MCF 10A (cell line): ENCODE measurements around the gene CAP1. TPM values are rescaled to one million over a fixed set of nuclear protein-coding genes. Genes with fewer than 3 reads are reported as not detected.

ENCODE experiments used
- BruUV-seq: library from RNA; stranded (reverse); fragments of 400-500 nt; replicated peaks from 2 replicates; lab custom pipeline; 2021; lab: Mats Ljungman, UMichigan
- CTCF ChIA-PET: fragments of 300-600 bp; sonication (Branson Sonifier 250); formaldehyde crosslinking; extraction: SDS; loops from one replicate; lab custom pipeline; 2021; ENCODE audit warnings: antibody characterized with exemption, inconsistent platforms; lab: Yijun Ruan, JAX
- POLR2A ChIA-PET: fragments of 300-600, 350-650 bp; sonication (Branson Sonifier 250); formaldehyde crosslinking; extraction: SDS; loops from one replicate; lab custom pipeline; 2020; ENCODE audit warnings: antibody characterized with exemption, inconsistent platforms; lab: Yijun Ruan, JAX
- DNase-seq: peaks from one replicate; pipeline ENCODE4 v3.0.0-alpha.2; 2018; ENCODE audit not compliant: unreplicated experiment
- H3K27ac Mint-ChIP-seq: one replicate; pipeline ENCODE4 v1.8.0; 2022; ENCODE audit warnings: mild to moderate bottlenecking, low read depth, mixed read lengths; ENCODE audit not compliant: unreplicated experiment
- H3K27me3 Mint-ChIP-seq: one replicate; pipeline ENCODE4 v1.8.0; 2022; ENCODE audit warnings: mixed read lengths; ENCODE audit not compliant: insufficient read depth, unreplicated experiment
- H3K36me3 Mint-ChIP-seq: one replicate; pipeline ENCODE4 v1.8.0; 2022; ENCODE audit warnings: mild to moderate bottlenecking, moderate library complexity, mixed read lengths; ENCODE audit not compliant: insufficient read depth, unreplicated experiment
- H3K4me1 Mint-ChIP-seq: one replicate; pipeline ENCODE4 v1.8.0; 2022; ENCODE audit warnings: mixed read lengths; ENCODE audit not compliant: insufficient read depth, unreplicated experiment
- H3K4me3 Mint-ChIP-seq: one replicate; pipeline ENCODE4 v1.8.0; 2022; ENCODE audit warnings: mild to moderate bottlenecking, moderate library complexity, mixed read lengths; ENCODE audit not compliant: unreplicated experiment
- H3K9me3 Mint-ChIP-seq: one replicate; pipeline ENCODE4 v1.8.0; 2022; ENCODE audit warnings: mixed read lengths; ENCODE audit not compliant: unreplicated experiment
- intact Hi-C: fragments of 100-400 bp; cut with micrococcal nuclease; formaldehyde crosslinking; loops from 2 replicates; pipeline ENCODE4 v1.14.1; 2022
- total RNA-seq: library from RNA; stranded (reverse); gene quantifications from 2 replicates; pipeline ENCODE4 v1.2.3, GENCODE V29; 2022
- TF ChIP-seq, protein P1 (sequence below): fragments of 200-600 bp; IDR thresholded peaks from one replicate; pipeline ENCODE4 v1.8.0; 2022; ENCODE audit warnings: antibody characterized with exemption, mild to moderate bottlenecking; ENCODE audit not compliant: unreplicated experiment

Gene CAP1
- total RNA-seq, 1 experiment from 2014 or later, result 297 TPM

DNA sequence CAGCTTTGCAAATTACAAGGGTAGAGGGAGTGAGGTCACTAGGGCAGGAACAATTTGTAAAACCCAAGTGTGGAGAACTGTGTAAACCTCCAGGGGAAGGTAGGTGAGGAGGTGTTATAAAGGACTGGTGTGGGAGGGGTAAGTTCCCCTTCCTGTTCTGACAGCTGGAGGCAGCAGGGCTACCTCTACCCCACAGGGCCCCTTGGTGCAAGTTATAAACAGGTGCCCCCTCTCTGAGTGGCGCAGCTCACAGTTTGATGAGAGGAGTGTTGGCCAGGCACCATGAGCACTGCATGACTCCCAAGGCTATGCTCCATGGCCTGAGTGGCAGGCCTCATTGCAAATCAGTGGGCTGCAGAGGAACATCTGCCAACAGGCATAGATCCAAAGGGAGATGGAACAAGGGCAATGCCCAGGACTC lies 44.5 kb upstream of the CAP1 start:
- POLR2A ChIA-PET, result interaction anchor here (0.6 kb wide), 1 partner anchor 33 kb away, joined by 4 read pairs; no protein-coding TSS in a partner anchor
- Mint-ChIP-seq H3K36me3 (no peaks in the 10 kb centered on the region), H3K27me3 (no peaks in the 10 kb centered on the region), H3K9me3 (no peaks in the 10 kb centered on the region), H3K4me1 (no peaks in the 10 kb centered on the region), H3K27ac (no peak overlapping the region), H3K4me3 (no peak overlapping the region)
- TF ChIP-seq, protein P1, sequence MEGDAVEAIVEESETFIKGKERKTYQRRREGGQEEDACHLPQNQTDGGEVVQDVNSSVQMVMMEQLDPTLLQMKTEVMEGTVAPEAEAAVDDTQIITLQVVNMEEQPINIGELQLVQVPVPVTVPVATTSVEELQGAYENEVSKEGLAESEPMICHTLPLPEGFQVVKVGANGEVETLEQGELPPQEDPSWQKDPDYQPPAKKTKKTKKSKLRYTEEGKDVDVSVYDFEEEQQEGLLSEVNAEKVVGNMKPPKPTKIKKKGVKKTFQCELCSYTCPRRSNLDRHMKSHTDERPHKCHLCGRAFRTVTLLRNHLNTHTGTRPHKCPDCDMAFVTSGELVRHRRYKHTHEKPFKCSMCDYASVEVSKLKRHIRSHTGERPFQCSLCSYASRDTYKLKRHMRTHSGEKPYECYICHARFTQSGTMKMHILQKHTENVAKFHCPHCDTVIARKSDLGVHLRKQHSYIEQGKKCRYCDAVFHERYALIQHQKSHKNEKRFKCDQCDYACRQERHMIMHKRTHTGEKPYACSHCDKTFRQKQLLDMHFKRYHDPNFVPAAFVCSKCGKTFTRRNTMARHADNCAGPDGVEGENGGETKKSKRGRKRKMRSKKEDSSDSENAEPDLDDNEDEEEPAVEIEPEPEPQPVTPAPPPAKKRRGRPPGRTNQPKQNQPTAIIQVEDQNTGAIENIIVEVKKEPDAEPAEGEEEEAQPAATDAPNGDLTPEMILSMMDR, result no peak
- intact Hi-C loops, result no loop called here
- no TSS peak for BruUV-seq
- DNase-seq, result no peak
- CTCF ChIA-PET, result no interaction called here

DNA sequence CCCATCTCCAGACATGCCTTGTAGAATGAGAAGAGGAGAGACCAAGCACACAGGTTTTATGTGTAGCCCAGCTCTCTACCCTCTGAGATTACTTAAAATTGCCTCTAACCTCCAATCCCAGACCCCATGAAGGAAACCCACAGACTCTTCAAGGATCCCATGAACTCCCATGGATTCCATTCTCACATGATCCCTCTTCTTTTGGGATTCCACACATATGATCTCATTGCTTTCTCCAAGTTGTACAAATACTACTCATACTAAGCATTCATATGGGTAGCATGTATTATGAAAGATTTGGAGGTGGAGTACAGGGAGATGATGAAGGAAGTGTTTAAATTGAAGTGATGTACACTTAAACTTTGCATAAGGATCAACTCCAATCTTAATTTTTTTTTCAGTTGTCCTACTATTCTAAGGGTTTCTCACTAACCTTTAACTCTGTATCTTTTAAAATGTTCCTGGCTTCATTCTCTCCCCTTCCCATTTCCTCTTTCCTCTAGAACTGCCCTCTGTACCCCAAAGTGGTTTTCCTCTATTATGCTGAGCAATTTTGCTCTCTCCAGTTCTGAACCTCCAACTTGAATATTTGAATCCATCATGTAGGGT lies 44.0 kb upstream of the CAP1 start:
- H3K27me3 Mint-ChIP-seq, result no peaks in the 10 kb centered on the region
- intact Hi-C loops, result no loop called here
- no peak overlapping the region for H3K27ac Mint-ChIP-seq
- no peaks in the 10 kb centered on the region for H3K4me1 Mint-ChIP-seq
- POLR2A ChIA-PET, result interaction anchor here (0.6 kb wide), 1 partner anchor 32 kb away, joined by 4 read pairs; no protein-coding TSS in a partner anchor
- no peaks in the 10 kb centered on the region for H3K36me3 Mint-ChIP-seq
- no peak for DNase-seq
- no TSS peak for BruUV-seq
- H3K4me3 Mint-ChIP-seq, result no peak overlapping the region
- TF ChIP-seq, protein P1, result no peak
- H3K9me3 Mint-ChIP-seq, result no peaks in the 10 kb centered on the region
- CTCF ChIA-PET, result interaction anchor here (0.7 kb wide), 1 partner anchor 77 kb away, joined by 4 read pairs; no protein-coding TSS in a partner anchor

DNA sequence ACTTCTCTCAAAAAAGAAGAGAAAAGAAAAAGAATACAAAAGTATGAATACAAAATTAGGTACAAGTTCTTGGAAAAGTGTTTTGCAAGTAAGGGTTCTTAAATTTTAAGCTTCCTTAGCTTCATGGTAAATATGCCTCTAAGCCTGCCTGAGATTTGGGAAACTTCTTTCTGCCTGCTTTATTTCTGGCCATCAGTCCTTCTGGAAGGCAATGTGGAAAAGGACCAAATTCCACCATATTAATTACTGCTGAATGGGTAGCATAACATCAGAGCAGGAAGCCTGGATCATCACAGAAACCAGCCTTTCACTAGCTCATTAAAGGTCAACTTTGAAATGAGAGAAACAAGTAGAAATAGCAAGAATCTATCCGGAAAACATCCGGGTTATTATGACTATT lies 39.1 kb upstream of the CAP1 start:
- POLR2A ChIA-PET, result interaction anchor here (0.7 kb wide), 1 partner anchor 172 kb away, joined by 3 read pairs; no protein-coding TSS in a partner anchor

More for the DNA sequence above, 39.1 kb upstream of the CAP1 start:
- peaks cover 5% of the 10 kb centered on the region for H3K4me1 Mint-ChIP-seq
- H3K27ac Mint-ChIP-seq, result no peak overlapping the region
- TF ChIP-seq, protein P1, result no peak
- H3K9me3 Mint-ChIP-seq, result no peaks in the 10 kb centered on the region
- no peak overlapping the region for H3K4me3 Mint-ChIP-seq
- BruUV-seq, result no TSS peak
- CTCF ChIA-PET, result interaction anchor here (0.6 kb wide), 1 partner anchor 76 kb away, joined by 4 read pairs; no protein-coding TSS in a partner anchor
- intact Hi-C loops, result no loop called here
- no peaks in the 10 kb centered on the region for H3K36me3 Mint-ChIP-seq
- DNase-seq, result no peak
- H3K27me3 Mint-ChIP-seq, result no peaks in the 10 kb centered on the region
